Vagina (tissue), 2 donors: Measurements from ENCODE around the gene PHTF2.

Experiments
- POLR2A ChIP-seq, 2 donors: fragments of 450-650 bp; IDR thresholded peaks; one replicate each; pipeline ENCODE4 v1.6.1; 2017; ENCODE audit warnings: antibody characterized with exemption in 2 of 2, mild to moderate bottlenecking in 2 of 2, moderate library complexity in 2 of 2
- POLR2AphosphoS5 ChIP-seq, 2 donors: sonication (generic); formaldehyde crosslinking; IDR thresholded peaks; one replicate each; pipeline ENCODE4 v1.9.0; 2017; ENCODE audit warnings: antibody characterized with exemption in 2 of 2, mild to moderate bottlenecking in 2 of 2, low read depth in 1 of 2; ENCODE audit not compliant: insufficient read depth in 1 of 2
- TF ChIP-seq, protein P1 (sequence below), 3 experiments: fragments of 450-650 bp in 2 of 3; fragments of 200-600 bp in 1 of 3; sonication (generic) in 1 of 3; IDR thresholded peaks; one replicate each; pipeline ENCODE4 v1.5.1; 2017 to 2019; ENCODE audit warnings: antibody characterized with exemption in 3 of 3, mild to moderate bottlenecking in 2 of 3, moderate library complexity in 2 of 3

GRCh38 chr7:77954773-77955555, 156.4 kb downstream of the PHTF2 start:
- TF ChIP-seq, protein P1, sequence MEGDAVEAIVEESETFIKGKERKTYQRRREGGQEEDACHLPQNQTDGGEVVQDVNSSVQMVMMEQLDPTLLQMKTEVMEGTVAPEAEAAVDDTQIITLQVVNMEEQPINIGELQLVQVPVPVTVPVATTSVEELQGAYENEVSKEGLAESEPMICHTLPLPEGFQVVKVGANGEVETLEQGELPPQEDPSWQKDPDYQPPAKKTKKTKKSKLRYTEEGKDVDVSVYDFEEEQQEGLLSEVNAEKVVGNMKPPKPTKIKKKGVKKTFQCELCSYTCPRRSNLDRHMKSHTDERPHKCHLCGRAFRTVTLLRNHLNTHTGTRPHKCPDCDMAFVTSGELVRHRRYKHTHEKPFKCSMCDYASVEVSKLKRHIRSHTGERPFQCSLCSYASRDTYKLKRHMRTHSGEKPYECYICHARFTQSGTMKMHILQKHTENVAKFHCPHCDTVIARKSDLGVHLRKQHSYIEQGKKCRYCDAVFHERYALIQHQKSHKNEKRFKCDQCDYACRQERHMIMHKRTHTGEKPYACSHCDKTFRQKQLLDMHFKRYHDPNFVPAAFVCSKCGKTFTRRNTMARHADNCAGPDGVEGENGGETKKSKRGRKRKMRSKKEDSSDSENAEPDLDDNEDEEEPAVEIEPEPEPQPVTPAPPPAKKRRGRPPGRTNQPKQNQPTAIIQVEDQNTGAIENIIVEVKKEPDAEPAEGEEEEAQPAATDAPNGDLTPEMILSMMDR (IDR thresholded peaks at IDR 0.05): no peak
- no peak for TF ChIP-seq POLR2A (IDR thresholded peaks at IDR 0.05)
- no peak for TF ChIP-seq POLR2AphosphoS5 (IDR thresholded peaks at IDR 0.05; ENCODE audit: insufficient read depth in 1 of 2, low read depth in 1 of 2)
